ENCODE data around the gene TBX4. TPM values are rescaled to one million over a fixed set of nuclear protein-coding genes. Genes with fewer than 3 reads are reported as not detected.
A peak's percentile ranks its signal among the peaks of the same experiment; 100 is the strongest.

TBX4 gene
- total and polyA plus RNA-seq, 4 donors: not detected

GRCh38 chr17:61451538-61452300 is 503 bp upstream of the TBX4 start:
- Histone ChIP-seq H3K4me3 (ENCODE audit: low read depth in 1 of 3, low read length in 3 of 3) (peak overlapping the region in 1 of 3 donors; percentile 35), H3K4me1 (ENCODE audit: control insufficient read depth in 4 of 4, insufficient read depth in 4 of 4, low read length in 3 of 4) (peaks cover 2 to 22% (median 14%) of the 10 kb centered on the region in 4 donors), H3K9ac (ENCODE audit: low read depth in 1 of 2, low read length in 2 of 2) (no peak overlapping the region), H3K36me3 (ENCODE audit: control insufficient read depth in 4 of 4, insufficient read depth in 3 of 4, low read depth in 1 of 4, low read length in 3 of 4) (no peaks in the 10 kb centered on the region), H3K9me3 (ENCODE audit: control insufficient read depth in 4 of 4, low read length in 3 of 4) (peaks cover 0 to 3% (median 0%) of the 10 kb centered on the region in 4 donors), H3K27me3 (ENCODE audit: control insufficient read depth in 4 of 4, insufficient read depth in 4 of 4, low read length in 3 of 4) (peaks cover 9 to 28% (median 16%) of the 10 kb centered on the region in 4 donors), H3K27ac (ENCODE audit: low read depth in 1 of 2, low read length in 2 of 2) (no peak overlapping the region)
- TF ChIP-seq RAD21 (IDR thresholded peaks at IDR 0.05) (no peak), MAX (IDR thresholded peaks at IDR 0.05) (no peak), FOXA2 (IDR thresholded peaks at IDR 0.05) (no peak), JUND (IDR thresholded peaks at IDR 0.05) (no peak), RXRA (IDR thresholded peaks at IDR 0.05) (no peak), YY1 (IDR thresholded peaks at IDR 0.05) (no peak), FOXA1 (IDR thresholded peaks at IDR 0.05) (no peak), TAF1 (conservative IDR thresholded peaks at IDR 0.05) (no peak), HNF4A (conservative IDR thresholded peaks at IDR 0.05) (no peak), EGR1 (IDR thresholded peaks at IDR 0.05; ENCODE audit: low read depth in 2 of 2) (no peak), HNF4G (IDR thresholded peaks at IDR 0.05) (no peak), CTCF (IDR thresholded peaks at IDR 0.05; ENCODE audit: low read depth, low read length, missing input control) (no peak), SP1 (IDR thresholded peaks at IDR 0.05) (no peak), ATF3 (IDR thresholded peaks at IDR 0.05) (no peak), REST (IDR thresholded peaks at IDR 0.05) (no peak), ZBTB33 (IDR thresholded peaks at IDR 0.05) (no peak), NR2F2 (IDR thresholded peaks at IDR 0.05) (no peak), GABPA (IDR thresholded peaks at IDR 0.05 in 1 of 2, conservative IDR thresholded peaks at IDR 0.05 in 1 of 2) (no peak)
- WGBS: 7% methylated on average over 75 of the region's 75 CpGs
- peak; percentile 27 for DNase-seq (ENCODE audit: low spot score)

Data from liver (tissue), 9 donors.